Liver (tissue), 9 donors: ENCODE results near the gene CHN2. TPM values are rescaled to one million over a fixed set of nuclear protein-coding genes. Genes with fewer than 3 reads are reported as not detected.

Experiments used
- DNase-seq: peaks from one replicate; pipeline ENCODE4 v3.0.0-alpha.2; 2017; ENCODE audit warnings: low spot score
- H3K27ac ChIP-seq, 2 donors: one replicate each; pipeline ENCODE4 v1.7.0; 2013; ENCODE audit warnings: inconsistent platforms in 2 of 2, low read length in 2 of 2, control low read depth in 1 of 2, low read depth in 1 of 2, mild to moderate bottlenecking in 1 of 2
- H3K27me3 ChIP-seq, 4 donors: one replicate each; pipeline versions ENCODE4 v1.6.1 to v1.7.0; 2013; ENCODE audit warnings: low read length in 3 of 4, inconsistent platforms in 1 of 4, mild to moderate bottlenecking in 1 of 4, moderate library complexity in 1 of 4; ENCODE audit not compliant: control insufficient read depth in 4 of 4, insufficient read depth in 4 of 4
- H3K36me3 ChIP-seq, 4 donors: one replicate each; pipeline versions ENCODE4 v1.6.1 to v1.7.0; 2013; ENCODE audit warnings: low read length in 3 of 4, mild to moderate bottlenecking in 3 of 4, low read depth in 1 of 4, moderate library complexity in 1 of 4; ENCODE audit not compliant: control insufficient read depth in 4 of 4, insufficient read depth in 3 of 4
- H3K4me1 ChIP-seq, 4 donors: one replicate each; pipeline versions ENCODE4 v1.6.1 to v1.7.0; 2013; ENCODE audit warnings: low read length in 3 of 4, mild to moderate bottlenecking in 3 of 4, moderate library complexity in 1 of 4; ENCODE audit not compliant: control insufficient read depth in 4 of 4, insufficient read depth in 4 of 4
- H3K4me3 ChIP-seq, 3 donors: one replicate each; pipeline versions ENCODE4 v1.6.1 to v1.7.0; 2013; ENCODE audit warnings: low read length in 3 of 3, control low read depth in 1 of 3, low read depth in 1 of 3, mild to moderate bottlenecking in 1 of 3
- H3K9ac ChIP-seq, 2 donors: one replicate each; pipeline ENCODE4 v1.7.0; 2013; ENCODE audit warnings: low read length in 2 of 2, mild to moderate bottlenecking in 2 of 2, moderate library complexity in 2 of 2, control low read depth in 1 of 2, low read depth in 1 of 2
- H3K9me3 ChIP-seq, 4 donors: one replicate each; pipeline versions ENCODE4 v1.6.1 to v1.7.0; 2013; ENCODE audit warnings: low read length in 3 of 4; ENCODE audit not compliant: control insufficient read depth in 4 of 4
- EGR1 ChIP-seq, 2 donors: IDR thresholded peaks; 2 replicates each; pipeline ENCODE4 v1.6.1; 2016 to 2018; ENCODE audit warnings: antibody characterized with exemption in 2 of 2, low read depth in 2 of 2
- FOXA2 ChIP-seq: IDR thresholded peaks from 2 replicates; pipeline ENCODE4 v1.6.1; 2016; ENCODE audit warnings: antibody characterized with exemption
- GABPA ChIP-seq, 2 donors: IDR thresholded peaks in 1 of 2; conservative IDR thresholded peaks in 1 of 2; 2 replicates each; pipeline ENCODE4 v1.6.1; 2016; ENCODE audit warnings: antibody characterized with exemption in 2 of 2, mild to moderate bottlenecking in 1 of 2, moderate library complexity in 1 of 2
- HNF4A ChIP-seq, 2 donors: conservative IDR thresholded peaks; 2 replicates each; pipeline ENCODE4 v1.6.1; 2016; ENCODE audit warnings: antibody characterized with exemption in 2 of 2, mild to moderate bottlenecking in 2 of 2
- HNF4G ChIP-seq: IDR thresholded peaks from 2 replicates; pipeline ENCODE4 v1.6.1; 2016; ENCODE audit warnings: antibody characterized with exemption
- NR2F2 ChIP-seq: IDR thresholded peaks from 2 replicates; pipeline ENCODE4 v1.6.1; 2016; ENCODE audit warnings: antibody characterized with exemption
- RXRA ChIP-seq, 2 donors: IDR thresholded peaks; 2 replicates each; pipeline ENCODE4 v1.6.1; 2017 to 2018; ENCODE audit warnings: antibody characterized with exemption in 2 of 2, mild to moderate bottlenecking in 1 of 2
- SP1 ChIP-seq: IDR thresholded peaks from 2 replicates; pipeline ENCODE4 v1.6.1; 2018; ENCODE audit warnings: antibody characterized with exemption, mild to moderate bottlenecking
- TAF1 ChIP-seq: conservative IDR thresholded peaks from 2 replicates; pipeline ENCODE4 v1.6.1; 2016; ENCODE audit warnings: antibody characterized with exemption, mild to moderate bottlenecking
- YY1 ChIP-seq: IDR thresholded peaks from 2 replicates; pipeline ENCODE4 v1.6.1; 2016; ENCODE audit warnings: antibody characterized with exemption, mild to moderate bottlenecking
- WGBS: extraction: QIAGEN DNeasy Blood & Tissue Kit; methylation state at CpG from one replicate; pipeline ENCODE4 v1.1.7; 2013; 5-methylcytosine and 5-hydroxymethylcytosine counted together
- polyA plus RNA-seq, 2 donors: library from polyadenylated mRNA; stranded (reverse) in 1 of 2; unstranded in 1 of 2; fragments of 200-250 nt in 1 of 2; fragments of >200 nt in 1 of 2; fragmentation: Nextera tagmentation in 1 of 2; extraction: Ambion mirVana in 1 of 2; gene quantifications; one replicate each; pipeline versions ENCODE4 v1.2.1 to v1.2.3, GENCODE V29; 2013 to 2015
- total RNA-seq, 2 donors: library from RNA; depleted of rRNA; stranded (reverse); fragments of >200 nt; gene quantifications; one replicate each; pipeline ENCODE4 v1.2.3, GENCODE V29; 2014
- TF ChIP-seq, protein P1 (sequence below): fragments of 150-350 bp; IDR thresholded peaks from 2 replicates; pipeline ENCODE4 v1.5.1; 2017; ENCODE audit warnings: improper control_type of control experiment, low read depth, low read length; ENCODE audit not compliant: missing input control
- TF ChIP-seq, protein P2 (sequence below): IDR thresholded peaks from 2 replicates; pipeline ENCODE4 v1.6.1; 2016; ENCODE audit warnings: antibody characterized with exemption
- TF ChIP-seq, protein P3 (sequence below): IDR thresholded peaks from 2 replicates; pipeline ENCODE4 v1.6.1; 2016; ENCODE audit warnings: antibody characterized with exemption, mild to moderate bottlenecking
- TF ChIP-seq, protein P4 (sequence below): IDR thresholded peaks from 2 replicates; pipeline ENCODE4 v1.6.1; 2016; ENCODE audit warnings: antibody characterized with exemption
- TF ChIP-seq, protein P5 (sequence below): IDR thresholded peaks from 2 replicates; pipeline ENCODE4 v1.6.1; 2016; ENCODE audit warnings: antibody characterized with exemption
- donor health status: healthy.
- donor health status: healthy.
- donor health status: healthy.
- donor health status: healthy.
- donor health status: healthy.

The CHN2 gene
- total and polyA plus RNA-seq, 4 donors, result 8.3 to 25.4 (median 17.8) TPM

DNA sequence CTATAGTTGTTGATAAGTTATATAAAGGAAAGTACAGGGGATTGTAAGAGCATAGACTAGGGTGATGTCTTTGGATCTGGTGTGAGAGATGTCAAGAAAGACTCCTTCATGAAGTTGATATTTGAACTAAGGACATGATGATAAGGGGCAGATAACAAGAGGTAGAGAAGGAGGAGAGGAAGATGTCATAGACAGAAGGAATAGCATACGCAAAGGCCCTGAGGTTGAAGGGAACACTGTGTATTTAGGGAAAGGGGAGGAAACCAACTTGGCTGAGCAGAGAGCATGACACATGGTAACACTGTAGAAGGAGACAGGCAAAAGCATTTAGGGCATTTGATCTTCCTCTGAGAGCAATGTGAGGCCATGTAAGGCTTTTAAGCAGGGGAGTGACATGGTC lies 170.8 kb downstream of the CHN2 start (continued):
- TF ChIP-seq, protein P1, sequence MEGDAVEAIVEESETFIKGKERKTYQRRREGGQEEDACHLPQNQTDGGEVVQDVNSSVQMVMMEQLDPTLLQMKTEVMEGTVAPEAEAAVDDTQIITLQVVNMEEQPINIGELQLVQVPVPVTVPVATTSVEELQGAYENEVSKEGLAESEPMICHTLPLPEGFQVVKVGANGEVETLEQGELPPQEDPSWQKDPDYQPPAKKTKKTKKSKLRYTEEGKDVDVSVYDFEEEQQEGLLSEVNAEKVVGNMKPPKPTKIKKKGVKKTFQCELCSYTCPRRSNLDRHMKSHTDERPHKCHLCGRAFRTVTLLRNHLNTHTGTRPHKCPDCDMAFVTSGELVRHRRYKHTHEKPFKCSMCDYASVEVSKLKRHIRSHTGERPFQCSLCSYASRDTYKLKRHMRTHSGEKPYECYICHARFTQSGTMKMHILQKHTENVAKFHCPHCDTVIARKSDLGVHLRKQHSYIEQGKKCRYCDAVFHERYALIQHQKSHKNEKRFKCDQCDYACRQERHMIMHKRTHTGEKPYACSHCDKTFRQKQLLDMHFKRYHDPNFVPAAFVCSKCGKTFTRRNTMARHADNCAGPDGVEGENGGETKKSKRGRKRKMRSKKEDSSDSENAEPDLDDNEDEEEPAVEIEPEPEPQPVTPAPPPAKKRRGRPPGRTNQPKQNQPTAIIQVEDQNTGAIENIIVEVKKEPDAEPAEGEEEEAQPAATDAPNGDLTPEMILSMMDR, result no peak
- no peak for TF ChIP-seq HNF4A (conservative IDR thresholded peaks at IDR 0.05)
- TF ChIP-seq NR2F2, result no peak
- TF ChIP-seq SP1, result no peak
- no peak for TF ChIP-seq FOXA2
- no peak for TF ChIP-seq TAF1

DNA sequence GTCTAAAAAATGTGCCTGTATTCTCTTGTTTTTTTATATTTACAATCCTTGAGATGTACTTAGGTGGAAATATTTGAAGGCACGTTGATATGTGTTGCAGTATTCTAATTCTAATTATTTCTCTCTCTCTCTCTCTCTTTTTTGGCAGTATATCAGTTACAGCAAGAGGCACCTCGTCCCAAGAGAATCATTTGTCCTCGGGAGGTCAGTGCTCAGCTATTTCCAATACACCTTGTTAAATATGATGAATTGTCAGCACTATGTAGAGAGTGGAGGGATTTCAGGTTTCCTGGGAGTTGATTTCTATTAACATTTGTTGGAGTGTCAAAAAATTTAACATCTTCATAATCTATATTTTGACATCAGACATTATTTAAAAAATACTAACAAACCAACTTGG lies 173.2 kb downstream of the CHN2 start:
- H3K9me3 ChIP-seq, result no peaks in the 10 kb centered on the region
- TF ChIP-seq, protein P1, result no peak
- TF ChIP-seq, protein P2, sequence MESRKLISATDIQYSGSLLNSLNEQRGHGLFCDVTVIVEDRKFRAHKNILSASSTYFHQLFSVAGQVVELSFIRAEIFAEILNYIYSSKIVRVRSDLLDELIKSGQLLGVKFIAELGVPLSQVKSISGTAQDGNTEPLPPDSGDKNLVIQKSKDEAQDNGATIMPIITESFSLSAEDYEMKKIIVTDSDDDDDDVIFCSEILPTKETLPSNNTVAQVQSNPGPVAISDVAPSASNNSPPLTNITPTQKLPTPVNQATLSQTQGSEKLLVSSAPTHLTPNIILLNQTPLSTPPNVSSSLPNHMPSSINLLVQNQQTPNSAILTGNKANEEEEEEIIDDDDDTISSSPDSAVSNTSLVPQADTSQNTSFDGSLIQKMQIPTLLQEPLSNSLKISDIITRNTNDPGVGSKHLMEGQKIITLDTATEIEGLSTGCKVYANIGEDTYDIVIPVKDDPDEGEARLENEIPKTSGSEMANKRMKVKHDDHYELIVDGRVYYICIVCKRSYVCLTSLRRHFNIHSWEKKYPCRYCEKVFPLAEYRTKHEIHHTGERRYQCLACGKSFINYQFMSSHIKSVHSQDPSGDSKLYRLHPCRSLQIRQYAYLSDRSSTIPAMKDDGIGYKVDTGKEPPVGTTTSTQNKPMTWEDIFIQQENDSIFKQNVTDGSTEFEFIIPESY, result no peak
- TF ChIP-seq YY1 (no peak), RXRA (IDR thresholded peaks at IDR 0.05) (no peak), TAF1 (no peak), HNF4A (conservative IDR thresholded peaks at IDR 0.05) (no peak), EGR1 (IDR thresholded peaks at IDR 0.05; ENCODE audit: low read depth in 2 of 2) (no peak), FOXA2 (no peak), NR2F2 (no peak), GABPA (IDR thresholded peaks at IDR 0.05 in 1 of 2, conservative IDR thresholded peaks at IDR 0.05 in 1 of 2) (no peak), HNF4G (no peak)
- TF ChIP-seq, protein P3, sequence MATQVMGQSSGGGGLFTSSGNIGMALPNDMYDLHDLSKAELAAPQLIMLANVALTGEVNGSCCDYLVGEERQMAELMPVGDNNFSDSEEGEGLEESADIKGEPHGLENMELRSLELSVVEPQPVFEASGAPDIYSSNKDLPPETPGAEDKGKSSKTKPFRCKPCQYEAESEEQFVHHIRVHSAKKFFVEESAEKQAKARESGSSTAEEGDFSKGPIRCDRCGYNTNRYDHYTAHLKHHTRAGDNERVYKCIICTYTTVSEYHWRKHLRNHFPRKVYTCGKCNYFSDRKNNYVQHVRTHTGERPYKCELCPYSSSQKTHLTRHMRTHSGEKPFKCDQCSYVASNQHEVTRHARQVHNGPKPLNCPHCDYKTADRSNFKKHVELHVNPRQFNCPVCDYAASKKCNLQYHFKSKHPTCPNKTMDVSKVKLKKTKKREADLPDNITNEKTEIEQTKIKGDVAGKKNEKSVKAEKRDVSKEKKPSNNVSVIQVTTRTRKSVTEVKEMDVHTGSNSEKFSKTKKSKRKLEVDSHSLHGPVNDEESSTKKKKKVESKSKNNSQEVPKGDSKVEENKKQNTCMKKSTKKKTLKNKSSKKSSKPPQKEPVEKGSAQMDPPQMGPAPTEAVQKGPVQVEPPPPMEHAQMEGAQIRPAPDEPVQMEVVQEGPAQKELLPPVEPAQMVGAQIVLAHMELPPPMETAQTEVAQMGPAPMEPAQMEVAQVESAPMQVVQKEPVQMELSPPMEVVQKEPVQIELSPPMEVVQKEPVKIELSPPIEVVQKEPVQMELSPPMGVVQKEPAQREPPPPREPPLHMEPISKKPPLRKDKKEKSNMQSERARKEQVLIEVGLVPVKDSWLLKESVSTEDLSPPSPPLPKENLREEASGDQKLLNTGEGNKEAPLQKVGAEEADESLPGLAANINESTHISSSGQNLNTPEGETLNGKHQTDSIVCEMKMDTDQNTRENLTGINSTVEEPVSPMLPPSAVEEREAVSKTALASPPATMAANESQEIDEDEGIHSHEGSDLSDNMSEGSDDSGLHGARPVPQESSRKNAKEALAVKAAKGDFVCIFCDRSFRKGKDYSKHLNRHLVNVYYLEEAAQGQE, result no peak
- TF ChIP-seq, protein P4, sequence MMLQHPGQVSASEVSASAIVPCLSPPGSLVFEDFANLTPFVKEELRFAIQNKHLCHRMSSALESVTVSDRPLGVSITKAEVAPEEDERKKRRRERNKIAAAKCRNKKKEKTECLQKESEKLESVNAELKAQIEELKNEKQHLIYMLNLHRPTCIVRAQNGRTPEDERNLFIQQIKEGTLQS, result no peak
- TF ChIP-seq, protein P5, sequence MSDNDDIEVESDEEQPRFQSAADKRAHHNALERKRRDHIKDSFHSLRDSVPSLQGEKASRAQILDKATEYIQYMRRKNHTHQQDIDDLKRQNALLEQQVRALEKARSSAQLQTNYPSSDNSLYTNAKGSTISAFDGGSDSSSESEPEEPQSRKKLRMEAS, result no peak
- no peak overlapping the region for H3K9ac ChIP-seq
- H3K4me1 ChIP-seq, result no peaks in the 10 kb centered on the region
- H3K27me3 ChIP-seq, result no peaks in the 10 kb centered on the region
- no peak for DNase-seq
- 80% methylated on average over 3 of the region's 3 CpGs for WGBS
- H3K4me3 ChIP-seq, result no peak overlapping the region
- no peak overlapping the region for H3K27ac ChIP-seq
- H3K36me3 ChIP-seq, result peaks cover 0 to 18% (median 3%) of the 10 kb centered on the region in 4 donors
